ENCODE measurements around the gene NID2. TPM values are rescaled to one million over a fixed set of nuclear protein-coding genes. Genes with fewer than 3 reads are reported as not detected.

Gene NID2
- total RNA-seq, 1 experiment from 2014 or later = 6.6 TPM

DNA sequence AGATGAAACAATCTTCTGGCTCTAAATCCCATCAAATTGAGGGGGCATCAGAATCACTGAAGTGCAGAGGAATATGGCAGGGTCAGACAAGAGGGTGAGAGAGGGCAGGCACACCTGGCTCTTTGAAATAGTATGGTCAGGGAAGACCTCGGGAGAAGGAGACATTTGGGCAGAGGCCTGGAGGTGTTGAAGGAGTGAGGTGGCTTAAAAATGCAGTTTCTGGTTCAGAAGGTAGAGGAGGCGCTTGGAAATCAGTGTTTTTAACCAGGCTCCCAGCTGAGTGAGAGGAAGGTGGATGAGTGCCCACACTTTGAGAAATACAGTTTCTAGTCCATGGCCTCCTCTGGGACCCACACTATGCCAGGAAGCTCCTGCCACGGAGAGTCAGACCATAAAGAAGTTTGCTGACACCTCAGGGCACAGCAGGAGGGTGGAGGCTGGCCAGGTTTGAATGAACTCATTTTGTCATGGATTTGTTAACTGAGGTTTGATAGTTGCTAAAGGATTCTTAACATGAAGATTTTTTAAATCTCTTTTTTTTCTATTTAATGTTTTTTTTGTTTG, 20.1 kb downstream of the NID2 start:
- Histone ChIP-seq H2AFZ (ENCODE audit: low read length) (no peak overlapping the region), H3K4me1 (ENCODE audit: insufficient read depth, low read length) (0 out of 2 replicates have a peak, but pooled peaks cover 3% of the 10 kb centered on the region), H3K4me2 (ENCODE audit: insufficient read depth, insufficient read length, low read length) (no peak overlapping the region), H3K14ac (ENCODE audit: insufficient read depth, low read length) (no peak overlapping the region), H2BK15ac (ENCODE audit: low read depth, low read length) (no peak overlapping the region), H2BK120ac (ENCODE audit: low read depth, low read length, poor library complexity, severe bottlenecking) (no peak overlapping the region), H4K8ac (replicated peaks; ENCODE audit: insufficient read length, low read depth, low read length) (no peak overlapping the region), H3K18ac (ENCODE audit: insufficient read length, low read depth, low read length) (no peak overlapping the region), H2BK20ac (ENCODE audit: low read depth, low read length, poor library complexity, severe bottlenecking) (no peak overlapping the region), H2BK5ac (ENCODE audit: insufficient read length, low read length) (no peak overlapping the region), H4K20me1 (ENCODE audit: control insufficient read depth, insufficient read depth, insufficient read length) (no peaks in the 10 kb centered on the region), H3K23me2 (ENCODE audit: insufficient read length, low read depth, low read length, poor library complexity, severe bottlenecking) (no peaks in the 10 kb centered on the region), H3K9ac (ENCODE audit: extremely low read depth, insufficient read length, low read length) (no peak overlapping the region), H3T11ph (ENCODE audit: low read length) (no peak overlapping the region), H3K9me3 (ENCODE audit: control insufficient read depth, low read depth, low read length) (no peaks in the 10 kb centered on the region), H4K91ac (ENCODE audit: insufficient read length, low read depth, low read length) (no peak overlapping the region), H2BK12ac (ENCODE audit: insufficient read length, low read depth, low read length) (no peak overlapping the region), H3K4ac (ENCODE audit: low read depth, low read length) (no peak overlapping the region), H2AK5ac (ENCODE audit: insufficient read length, low read length) (no peak overlapping the region), H3K27ac (ENCODE audit: insufficient read length, low read depth, low read length) (no peak overlapping the region), H3K79me1 (ENCODE audit: insufficient read depth, low read depth, low read length, poor library complexity, severe bottlenecking) (no peaks in the 10 kb centered on the region), H3K79me2 (ENCODE audit: insufficient read depth, low read length) (no peaks in the 10 kb centered on the region), H3K56ac (ENCODE audit: insufficient read length, low read depth, low read length) (no peak overlapping the region), H3K27me3 (ENCODE audit: insufficient read depth, low read length) (no peaks in the 10 kb centered on the region), H4K5ac (ENCODE audit: insufficient read length, low read depth, low read length) (no peak overlapping the region), H3K23ac (ENCODE audit: insufficient read length, low read depth, low read length) (no peak overlapping the region)
- Mint-ChIP-seq H3K9me3 (no peaks in the 10 kb centered on the region), H3K36me3 (ENCODE audit: insufficient read depth in 1 of 3, low read depth in 3 of 3) (no peaks in the 10 kb centered on the region), H3K27ac (peak overlapping the region in 1 of 3 experiments; percentile 11; a peak in 1 of 7 replicates), H3K27me3 (ENCODE audit: low read depth) (peaks cover 4% of the 10 kb centered on the region; the same call in 1 of the 2 replicates), H3K4me3 (no peak overlapping the region), H3K4me1 (peaks cover 15 to 18% of the 10 kb centered on the region in 2 experiments)
- no CpG with 5 or more reads among the region's 3 CpGs for WGBS (ENCODE audit: extremely low coverage, insufficient read length, low lambda C conversion rate)
- TF ChIP-seq, protein P1, sequence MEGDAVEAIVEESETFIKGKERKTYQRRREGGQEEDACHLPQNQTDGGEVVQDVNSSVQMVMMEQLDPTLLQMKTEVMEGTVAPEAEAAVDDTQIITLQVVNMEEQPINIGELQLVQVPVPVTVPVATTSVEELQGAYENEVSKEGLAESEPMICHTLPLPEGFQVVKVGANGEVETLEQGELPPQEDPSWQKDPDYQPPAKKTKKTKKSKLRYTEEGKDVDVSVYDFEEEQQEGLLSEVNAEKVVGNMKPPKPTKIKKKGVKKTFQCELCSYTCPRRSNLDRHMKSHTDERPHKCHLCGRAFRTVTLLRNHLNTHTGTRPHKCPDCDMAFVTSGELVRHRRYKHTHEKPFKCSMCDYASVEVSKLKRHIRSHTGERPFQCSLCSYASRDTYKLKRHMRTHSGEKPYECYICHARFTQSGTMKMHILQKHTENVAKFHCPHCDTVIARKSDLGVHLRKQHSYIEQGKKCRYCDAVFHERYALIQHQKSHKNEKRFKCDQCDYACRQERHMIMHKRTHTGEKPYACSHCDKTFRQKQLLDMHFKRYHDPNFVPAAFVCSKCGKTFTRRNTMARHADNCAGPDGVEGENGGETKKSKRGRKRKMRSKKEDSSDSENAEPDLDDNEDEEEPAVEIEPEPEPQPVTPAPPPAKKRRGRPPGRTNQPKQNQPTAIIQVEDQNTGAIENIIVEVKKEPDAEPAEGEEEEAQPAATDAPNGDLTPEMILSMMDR (conservative IDR thresholded peaks at IDR 0.05) = no peak
- DNase-seq = no peak

Data from H9 (cell line).